Measurements from ENCODE around the gene MAST4.

GRCh38 chr5:66561256-66561990 lies 34.8 kb upstream of the MAST4 start:
- TF ChIP-seq CTCF (IDR thresholded peaks at IDR 0.05; ENCODE audit: low read depth, low read length, missing input control) (no peak), ATF3 (IDR thresholded peaks at IDR 0.05) (no peak), TAF1 (conservative IDR thresholded peaks at IDR 0.05) (no peak), YY1 (IDR thresholded peaks at IDR 0.05) (no peak), EGR1 (IDR thresholded peaks at IDR 0.05; ENCODE audit: low read depth in 2 of 2) (no peak)

All from liver (tissue), 3 donors.